H9 (cell line): ENCODE measurements around the gene ANKRD13A. TPM values are rescaled to one million over a fixed set of nuclear protein-coding genes. Genes with fewer than 3 reads are reported as not detected.
"Not testable (repeated sequence)": the region's sequence is repeated elsewhere in the genome, so short reads cannot be mapped to it uniquely, and the experiment has no call there.

Source experiments
- DNase-seq: peaks from one replicate; pipeline ENCODE4 v3.0.0-alpha.2; 2017
- H2AFZ ChIP-seq: one replicate; pipeline ENCODE4 v1.6.1; 2013; ENCODE audit warnings: mild to moderate bottlenecking, low read length, control low read depth, moderate library complexity
- H2AK5ac ChIP-seq: 2 replicates; pipeline ENCODE4 v1.6.1; 2013; ENCODE audit warnings: low read length, control low read depth, mixed read lengths; ENCODE audit not compliant: insufficient read length
- H2BK120ac ChIP-seq: one replicate; pipeline ENCODE4 v1.6.1; 2013; ENCODE audit warnings: low read depth, mild to moderate bottlenecking, low read length, control low read depth, inconsistent platforms; ENCODE audit not compliant: poor library complexity, severe bottlenecking
- H2BK12ac ChIP-seq: 2 replicates; pipeline ENCODE4 v1.6.1; 2013; ENCODE audit warnings: low read length, control low read depth, mixed read lengths, low read depth; ENCODE audit not compliant: insufficient read length
- H2BK15ac ChIP-seq: 2 replicates; pipeline ENCODE4 v1.6.1; 2013; ENCODE audit warnings: low read depth, low read length, control low read depth
- H2BK20ac ChIP-seq: one replicate; pipeline ENCODE4 v1.6.1; 2013; ENCODE audit warnings: low read depth, mild to moderate bottlenecking, low read length, control low read depth, inconsistent platforms; ENCODE audit not compliant: poor library complexity, severe bottlenecking
- H2BK5ac ChIP-seq: 2 replicates; pipeline ENCODE4 v1.6.1; 2013; ENCODE audit warnings: low read length, control low read depth, mixed read lengths; ENCODE audit not compliant: insufficient read length
- H3K14ac ChIP-seq: 2 replicates; pipeline ENCODE4 v1.6.1; 2013; ENCODE audit warnings: low read length, control low read depth; ENCODE audit not compliant: insufficient read depth
- H3K18ac ChIP-seq: 2 replicates; pipeline ENCODE4 v1.6.1; 2013; ENCODE audit warnings: low read depth, mild to moderate bottlenecking, mixed read lengths, low read length, control low read depth; ENCODE audit not compliant: insufficient read length
- H3K23ac ChIP-seq: 2 replicates; pipeline ENCODE4 v1.6.1; 2013; ENCODE audit warnings: low read length, control low read depth, mixed read lengths, low read depth; ENCODE audit not compliant: insufficient read length
- H3K23me2 ChIP-seq: 2 replicates; pipeline ENCODE4 v1.6.1; 2013; ENCODE audit warnings: low read depth, mild to moderate bottlenecking, mixed read lengths, low read length, control low read depth; ENCODE audit not compliant: insufficient read length, poor library complexity, severe bottlenecking
- H3K27ac ChIP-seq: 2 replicates; pipeline ENCODE4 v1.5.1; 2013; ENCODE audit warnings: low read length, control low read depth, mixed read lengths, low read depth; ENCODE audit not compliant: insufficient read length
- H3K27me3 ChIP-seq: 2 replicates; pipeline ENCODE4 v1.6.1; 2013; ENCODE audit warnings: low read length, control low read depth, inconsistent platforms; ENCODE audit not compliant: insufficient read depth
- H3K4ac ChIP-seq: 2 replicates; pipeline ENCODE4 v1.6.1; 2013; ENCODE audit warnings: low read depth, mild to moderate bottlenecking, control low read depth, inconsistent platforms, low read length, moderate library complexity
- H3K4me1 ChIP-seq: 2 replicates; pipeline ENCODE4 v1.6.1; 2013; ENCODE audit warnings: low read length, control low read depth, inconsistent platforms; ENCODE audit not compliant: insufficient read depth
- H3K4me2 ChIP-seq: 2 replicates; pipeline ENCODE4 v1.6.1; 2013; ENCODE audit warnings: low read length, control low read depth, mixed read lengths; ENCODE audit not compliant: insufficient read length, insufficient read depth
- H3K56ac ChIP-seq: 2 replicates; pipeline ENCODE4 v1.6.1; 2013; ENCODE audit warnings: low read depth, mild to moderate bottlenecking, mixed read lengths, low read length, control low read depth; ENCODE audit not compliant: insufficient read length
- H3K79me1 ChIP-seq: 2 replicates; pipeline ENCODE4 v1.6.1; 2013; ENCODE audit warnings: low read depth, mild to moderate bottlenecking, moderate library complexity, low read length, control low read depth, inconsistent platforms; ENCODE audit not compliant: insufficient read depth, poor library complexity, severe bottlenecking
- H3K79me2 ChIP-seq: 2 replicates; pipeline ENCODE4 v1.6.1; 2013; ENCODE audit warnings: low read length, control low read depth, inconsistent platforms; ENCODE audit not compliant: insufficient read depth
- H3K9ac ChIP-seq: 2 replicates; pipeline ENCODE4 v1.6.1; 2013; ENCODE audit warnings: low read length, control low read depth, mixed read lengths; ENCODE audit not compliant: insufficient read length; ENCODE audit errors: extremely low read depth
- H3K9me3 ChIP-seq: one replicate; pipeline ENCODE4 v1.6.1; 2013; ENCODE audit warnings: low read depth, low read length, inconsistent platforms; ENCODE audit not compliant: control insufficient read depth
- H3T11ph ChIP-seq: one replicate; pipeline ENCODE4 v1.6.1; 2013; ENCODE audit warnings: mild to moderate bottlenecking, low read length, control low read depth, inconsistent platforms
- H4K20me1 ChIP-seq: one replicate; pipeline ENCODE4 v1.6.1; 2013; ENCODE audit not compliant: control insufficient read depth, insufficient read length, insufficient read depth
- H4K5ac ChIP-seq: 2 replicates; pipeline ENCODE4 v1.6.1; 2013; ENCODE audit warnings: low read depth, mild to moderate bottlenecking, mixed read lengths, low read length, control low read depth; ENCODE audit not compliant: insufficient read length
- H4K8ac ChIP-seq: replicated peaks from 2 replicates; pipeline ENCODE4 v1.6.1; 2013; ENCODE audit warnings: low read length, control low read depth, mixed read lengths, low read depth; ENCODE audit not compliant: insufficient read length
- H4K91ac ChIP-seq: 2 replicates; pipeline ENCODE4 v1.6.1; 2013; ENCODE audit warnings: low read depth, mild to moderate bottlenecking, moderate library complexity, mixed read lengths, low read length, control low read depth; ENCODE audit not compliant: insufficient read length
- H3K27ac Mint-ChIP-seq, 3 experiments: 2 replicates in 2 of 3; 3 replicates in 1 of 3; pipeline ENCODE4 v1.8.0; 2020 to 2021; ENCODE audit warnings: mixed read lengths in 3 of 3, mild to moderate bottlenecking in 1 of 3, moderate library complexity in 1 of 3
- H3K27me3 Mint-ChIP-seq: 2 replicates; pipeline ENCODE4 v1.8.0; 2021; ENCODE audit warnings: low read depth, mild to moderate bottlenecking, moderate library complexity, mixed read lengths
- H3K36me3 Mint-ChIP-seq, 3 experiments: 2 replicates in 2 of 3; 3 replicates in 1 of 3; pipeline ENCODE4 v1.8.0; 2020 to 2021; ENCODE audit warnings: low read depth in 3 of 3, mixed read lengths in 3 of 3; ENCODE audit not compliant: insufficient read depth in 1 of 3
- H3K4me1 Mint-ChIP-seq, 2 experiments: 2 replicates each; pipeline ENCODE4 v1.8.0; 2020; ENCODE audit warnings: mixed read lengths in 2 of 2
- H3K4me3 Mint-ChIP-seq, 2 experiments: 2 replicates in 1 of 2; 3 replicates in 1 of 2; pipeline ENCODE4 v1.8.0; 2020 to 2021; ENCODE audit warnings: mild to moderate bottlenecking in 2 of 2, mixed read lengths in 2 of 2, moderate library complexity in 1 of 2
- H3K9me3 Mint-ChIP-seq, 2 experiments: 2 replicates in 1 of 2; 3 replicates in 1 of 2; pipeline ENCODE4 v1.8.0; 2020; ENCODE audit warnings: mild to moderate bottlenecking in 2 of 2, mixed read lengths in 2 of 2, moderate library complexity in 1 of 2
- CTCF ChIP-seq: fragments of 200-600 bp; sonication (generic); conservative IDR thresholded peaks from 3 replicates; pipeline ENCODE4 v1.8.0; 2021; ENCODE audit warnings: antibody characterized with exemption, mild to moderate bottlenecking
- WGBS: extraction: QIAGEN DNeasy Blood & Tissue Kit; methylation state at CpG from one replicate; pipeline ENCODE4 v1.1.7; 2013; ENCODE audit warnings: missing lambda C conversion rate, low lambda C conversion rate, mixed read lengths; ENCODE audit not compliant: insufficient read length; ENCODE audit errors: extremely low coverage; 5-methylcytosine and 5-hydroxymethylcytosine counted together
- total RNA-seq: library from RNA; stranded (reverse); gene quantifications from 2 replicates; pipeline ENCODE4 v1.2.1, GENCODE V29; 2021

ANKRD13A gene
- total RNA-seq, 1 experiment from 2014 or later: 18.0 TPM

- TF ChIP-seq CTCF: no peak
These were observed 8.7 kb downstream of the ANKRD13A start for GRCh38 chr12:110007881-110008280.

GRCh38 chr12:110008681-110009398, 9.6 kb downstream of the ANKRD13A start:
- not testable (repeated sequence) for H4K8ac ChIP-seq, H3K4me1 ChIP-seq, H3K27me3 Mint-ChIP-seq, H3K36me3 Mint-ChIP-seq, H3K4me2 ChIP-seq, H3K9me3 ChIP-seq, H3K27ac ChIP-seq, H3K56ac ChIP-seq, H3K79me1 ChIP-seq, H2BK12ac ChIP-seq, H3K79me2 ChIP-seq, H3K23me2 ChIP-seq, H3K27me3 ChIP-seq, H4K5ac ChIP-seq, H3K4ac ChIP-seq, H3K9me3 Mint-ChIP-seq, H4K20me1 ChIP-seq, H4K91ac ChIP-seq, H2BK20ac ChIP-seq, H3K23ac ChIP-seq, H3K9ac ChIP-seq, H2AK5ac ChIP-seq, H3K18ac ChIP-seq, H2BK5ac ChIP-seq, H3K4me1 Mint-ChIP-seq, H3K27ac Mint-ChIP-seq, H2AFZ ChIP-seq, H2BK15ac ChIP-seq, H3K4me3 Mint-ChIP-seq, DNase-seq, H3K14ac ChIP-seq, H3T11ph ChIP-seq, H2BK120ac ChIP-seq
- no CpG with 5 or more reads among the region's 15 CpGs for WGBS

More at GRCh38 chr12:110007881-110008280, 8.7 kb downstream of the ANKRD13A start:
- Histone ChIP-seq H3K4me1 (no peaks in the 10 kb centered on the region), H3K56ac (no peak overlapping the region), H2AK5ac (no peak overlapping the region), H3K23me2 (no peaks in the 10 kb centered on the region), H3K79me2 (no peaks in the 10 kb centered on the region; the same call in 1 of the 2 replicates), H3T11ph (no peak overlapping the region), H2BK12ac (no peak overlapping the region), H2BK20ac (no peak overlapping the region), H2AFZ (no peak overlapping the region), H3K79me1 (no peaks in the 10 kb centered on the region), H3K9ac (no peak overlapping the region), H3K4ac (no peak overlapping the region), H3K27me3 (no peaks in the 10 kb centered on the region), H3K18ac (no peak overlapping the region), H4K5ac (no peak overlapping the region), H2BK15ac (no peak overlapping the region), H3K4me2 (no peak overlapping the region), H3K9me3 (no peaks in the 10 kb centered on the region), H3K14ac (no peak overlapping the region), H3K27ac (no peak overlapping the region), H4K91ac (no peak overlapping the region), H4K8ac (no peak overlapping the region), H3K23ac (no peak overlapping the region), H4K20me1 (no peaks in the 10 kb centered on the region), H2BK120ac (no peak overlapping the region), H2BK5ac (no peak overlapping the region)
- DNase-seq: no peak
- Mint-ChIP-seq H3K9me3 (no peaks in the 10 kb centered on the region; a peak in 1 of 5 replicates), H3K27me3 (no peaks in the 10 kb centered on the region), H3K27ac (no peak overlapping the region), H3K36me3 (peaks cover 0 to 5% (median 0%) of the 10 kb centered on the region in 3 experiments; a peak in 1 of 7 replicates), H3K4me3 (no peak overlapping the region), H3K4me1 (no peaks in the 10 kb centered on the region)
